Brain microvascular endothelial cell (primary cell): ENCODE results near the gene FUT8.

Experiments
- DNase-seq: peaks from one replicate; pipeline ENCODE4 v3.0.0-alpha.2; 2020
- H3K27ac ChIP-seq: fragments of 250-450 bp; sonication (Bioruptor Pico); 2 replicates; pipeline ENCODE4 v1.5.1; 2020; ENCODE audit warnings: mild to moderate bottlenecking, moderate library complexity
- H3K27me3 ChIP-seq: fragments of 250-450 bp; sonication (Bioruptor Pico); replicated peaks from 2 replicates; pipeline ENCODE4 v1.5.1; 2020; ENCODE audit warnings: mild to moderate bottlenecking
- H3K36me3 ChIP-seq: fragments of 250-450 bp; sonication (Bioruptor Pico); replicated peaks from 2 replicates; pipeline ENCODE4 v1.5.1; 2020; ENCODE audit warnings: mild to moderate bottlenecking
- H3K4me3 ChIP-seq: 2 replicates; pipeline ENCODE4 v1.5.1; 2011; ENCODE audit warnings: low read depth, mild to moderate bottlenecking, control low read depth, low read length, moderate library complexity
- in situ Hi-C: cut with HindIII; loops from 2 replicates; pipeline ENCODE4 v1.10.0; 2017; ENCODE audit warnings: low sequenced_read_pairs, low pct_ligation_motif_present
- TF ChIP-seq, protein P1 (sequence below): IDR thresholded peaks from 2 replicates; pipeline ENCODE4 v1.5.1; 2011; ENCODE audit warnings: low read depth, mild to moderate bottlenecking, moderate library complexity, low read length, control low read depth, inconsistent platforms; ENCODE audit errors: missing control alignments

FUT8 gene

DNA sequence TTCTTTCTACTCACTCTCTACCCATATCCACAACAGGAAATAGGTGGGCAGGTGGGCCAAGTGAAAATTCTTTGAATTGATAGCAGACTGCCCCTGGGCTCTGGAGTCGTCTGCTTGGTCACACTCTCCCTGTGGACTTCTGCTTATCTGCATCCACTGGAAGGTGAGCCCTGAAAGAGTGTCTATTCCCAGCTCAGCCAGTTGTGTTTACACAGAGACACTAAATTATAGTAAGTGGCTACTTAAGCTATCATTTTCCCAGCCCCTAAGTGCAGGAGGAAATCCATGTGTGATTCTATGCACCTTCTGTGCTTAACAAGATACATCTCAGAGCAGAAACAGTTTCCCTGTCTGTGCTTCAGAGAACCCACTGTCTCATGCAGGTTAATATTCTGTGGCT, 338.4 kb downstream of the FUT8 start:
- no peak for DNase-seq
- no peaks in the 10 kb centered on the region for H3K27me3 ChIP-seq
- in situ Hi-C loops, result no loop called here
- H3K27ac ChIP-seq, result no peak overlapping the region
- H3K36me3 ChIP-seq, result no peaks in the 10 kb centered on the region
- no peak overlapping the region for H3K4me3 ChIP-seq
- TF ChIP-seq, protein P1, sequence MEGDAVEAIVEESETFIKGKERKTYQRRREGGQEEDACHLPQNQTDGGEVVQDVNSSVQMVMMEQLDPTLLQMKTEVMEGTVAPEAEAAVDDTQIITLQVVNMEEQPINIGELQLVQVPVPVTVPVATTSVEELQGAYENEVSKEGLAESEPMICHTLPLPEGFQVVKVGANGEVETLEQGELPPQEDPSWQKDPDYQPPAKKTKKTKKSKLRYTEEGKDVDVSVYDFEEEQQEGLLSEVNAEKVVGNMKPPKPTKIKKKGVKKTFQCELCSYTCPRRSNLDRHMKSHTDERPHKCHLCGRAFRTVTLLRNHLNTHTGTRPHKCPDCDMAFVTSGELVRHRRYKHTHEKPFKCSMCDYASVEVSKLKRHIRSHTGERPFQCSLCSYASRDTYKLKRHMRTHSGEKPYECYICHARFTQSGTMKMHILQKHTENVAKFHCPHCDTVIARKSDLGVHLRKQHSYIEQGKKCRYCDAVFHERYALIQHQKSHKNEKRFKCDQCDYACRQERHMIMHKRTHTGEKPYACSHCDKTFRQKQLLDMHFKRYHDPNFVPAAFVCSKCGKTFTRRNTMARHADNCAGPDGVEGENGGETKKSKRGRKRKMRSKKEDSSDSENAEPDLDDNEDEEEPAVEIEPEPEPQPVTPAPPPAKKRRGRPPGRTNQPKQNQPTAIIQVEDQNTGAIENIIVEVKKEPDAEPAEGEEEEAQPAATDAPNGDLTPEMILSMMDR, result no peak

DNA sequence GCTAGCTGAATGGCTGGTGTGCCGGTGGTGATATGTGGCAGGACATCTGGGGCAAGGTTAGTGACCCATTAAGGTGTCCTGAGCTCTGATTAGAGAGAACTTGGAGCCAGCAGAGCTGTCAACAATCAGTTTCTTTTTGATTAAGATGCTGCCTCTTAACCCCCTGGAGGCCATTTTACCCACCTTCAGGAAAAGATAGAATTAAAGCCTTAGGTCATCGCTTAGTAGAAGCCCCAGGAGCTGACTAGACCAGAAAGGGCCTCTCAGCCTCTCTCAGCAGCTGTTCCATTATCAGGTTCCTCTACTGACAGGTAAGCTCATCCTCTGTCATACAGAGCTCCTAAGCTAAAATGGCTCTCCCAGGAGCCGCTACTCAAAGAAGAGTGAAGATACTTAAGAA, 339.0 kb downstream of the FUT8 start:
- in situ Hi-C loops, result no loop called here
- Histone ChIP-seq H3K27me3 (no peaks in the 10 kb centered on the region), H3K27ac (no peak overlapping the region), H3K4me3 (no peak overlapping the region), H3K36me3 (no peaks in the 10 kb centered on the region)
- TF ChIP-seq, protein P1, result no peak
- no peak for DNase-seq

DNA sequence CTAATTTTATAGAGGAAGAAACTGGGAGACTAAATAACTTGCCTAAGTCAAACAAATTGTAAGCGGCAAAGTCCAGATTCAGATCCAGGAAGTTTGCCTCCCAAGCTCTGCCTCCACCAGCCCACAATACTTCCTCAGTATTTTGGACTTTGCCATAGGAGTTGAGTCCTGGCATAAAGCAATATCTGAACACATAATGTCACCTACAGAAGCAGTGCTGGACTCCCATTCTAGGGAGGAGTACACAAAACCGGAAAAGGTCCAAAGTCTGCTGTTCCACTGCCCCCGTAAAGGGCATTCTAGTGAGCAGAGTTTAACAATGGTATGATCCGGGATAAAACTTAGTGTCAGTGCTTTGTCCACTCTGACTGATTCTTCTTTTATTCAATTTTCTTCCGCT, 340.5 kb downstream of the FUT8 start:
- Histone ChIP-seq H3K36me3 (no peaks in the 10 kb centered on the region), H3K27me3 (no peaks in the 10 kb centered on the region), H3K4me3 (no peak overlapping the region), H3K27ac (no peak overlapping the region)
- no peak for DNase-seq
- TF ChIP-seq, protein P1, result no peak
- in situ Hi-C loops, result no loop called here

DNA sequence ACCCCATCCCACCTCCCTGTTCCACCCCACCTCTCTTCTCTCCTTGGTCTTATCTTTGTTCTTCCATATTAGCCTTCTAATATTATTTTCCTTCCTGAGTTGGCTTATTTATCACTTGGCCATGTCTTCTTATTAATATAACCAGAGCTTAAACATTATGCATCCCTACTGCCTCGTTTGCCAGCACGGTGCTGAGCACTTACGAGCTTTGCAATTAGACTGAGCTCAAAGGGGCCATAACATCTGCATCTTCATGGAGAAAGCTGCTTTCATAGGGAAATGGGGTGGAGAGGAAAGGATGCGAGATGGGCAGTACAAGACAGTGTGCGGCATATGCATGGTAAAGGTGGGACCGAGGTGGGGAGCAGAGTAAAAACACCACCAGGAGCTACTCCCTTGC, 342.8 kb downstream of the FUT8 start:
- TF ChIP-seq, protein P1, result no peak
- Histone ChIP-seq H3K27ac (no peak overlapping the region), H3K4me3 (no peak overlapping the region), H3K36me3 (no peaks in the 10 kb centered on the region), H3K27me3 (no peaks in the 10 kb centered on the region)
- in situ Hi-C loops, result no loop called here
- no peak for DNase-seq

DNA sequence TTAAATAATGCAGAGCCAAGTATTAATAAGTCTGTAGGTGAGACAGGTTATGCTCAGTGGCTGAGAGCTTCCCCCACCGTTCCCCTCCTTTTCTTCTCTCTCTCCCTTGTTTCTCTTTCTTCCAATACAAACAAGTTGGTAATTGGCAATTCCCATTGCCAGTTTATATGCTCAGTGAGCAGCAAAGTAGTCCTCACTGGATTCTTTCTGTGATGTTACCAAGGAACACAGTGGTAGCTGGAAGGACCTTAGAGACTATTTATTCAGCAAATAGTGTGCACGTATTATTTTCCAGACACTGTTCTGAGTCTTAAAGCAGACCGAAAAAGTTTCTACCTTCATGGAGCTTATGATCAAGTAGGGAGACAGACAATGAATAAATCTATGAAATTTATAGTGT, 344.4 kb downstream of the FUT8 start:
- H3K27me3 ChIP-seq, result no peaks in the 10 kb centered on the region
- no peaks in the 10 kb centered on the region for H3K36me3 ChIP-seq
- no peak overlapping the region for H3K27ac ChIP-seq
- no peak for DNase-seq
- in situ Hi-C loops, result no loop called here
- no peak overlapping the region for H3K4me3 ChIP-seq
- TF ChIP-seq, protein P1, result no peak

DNA sequence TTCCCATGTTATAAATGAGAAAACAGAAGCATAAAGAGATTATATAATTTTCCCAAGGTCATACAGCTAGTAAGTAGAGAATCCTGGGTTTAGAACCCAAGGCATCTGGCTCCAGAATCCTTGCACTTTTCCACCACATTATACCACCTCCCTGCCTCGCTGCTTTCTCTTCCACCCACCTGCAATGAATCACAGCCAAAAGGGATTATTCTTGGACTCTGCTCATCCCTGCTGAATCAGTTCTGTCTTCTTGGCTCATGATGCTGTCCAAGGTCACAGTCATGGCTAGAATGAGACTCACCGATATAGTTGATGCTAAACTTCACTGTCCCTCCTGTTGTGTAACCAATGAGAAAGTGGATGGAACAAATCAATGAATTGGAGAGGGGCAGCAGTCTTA, 356.6 kb downstream of the FUT8 start:
- Histone ChIP-seq H3K27ac (no peak overlapping the region), H3K4me3 (no peak overlapping the region), H3K27me3 (no peaks in the 10 kb centered on the region), H3K36me3 (no peaks in the 10 kb centered on the region)
- DNase-seq, result no peak
- TF ChIP-seq, protein P1, result no peak
- in situ Hi-C loops, result no loop called here
